Pons (tissue), 1 donor: ENCODE data around the gene HHAT.

Experiments
- DNase-seq: peaks from one replicate; pipeline ENCODE4 v3.0.0-alpha.2; 2016; ENCODE audit warnings: low spot score

HHAT gene

DNA sequence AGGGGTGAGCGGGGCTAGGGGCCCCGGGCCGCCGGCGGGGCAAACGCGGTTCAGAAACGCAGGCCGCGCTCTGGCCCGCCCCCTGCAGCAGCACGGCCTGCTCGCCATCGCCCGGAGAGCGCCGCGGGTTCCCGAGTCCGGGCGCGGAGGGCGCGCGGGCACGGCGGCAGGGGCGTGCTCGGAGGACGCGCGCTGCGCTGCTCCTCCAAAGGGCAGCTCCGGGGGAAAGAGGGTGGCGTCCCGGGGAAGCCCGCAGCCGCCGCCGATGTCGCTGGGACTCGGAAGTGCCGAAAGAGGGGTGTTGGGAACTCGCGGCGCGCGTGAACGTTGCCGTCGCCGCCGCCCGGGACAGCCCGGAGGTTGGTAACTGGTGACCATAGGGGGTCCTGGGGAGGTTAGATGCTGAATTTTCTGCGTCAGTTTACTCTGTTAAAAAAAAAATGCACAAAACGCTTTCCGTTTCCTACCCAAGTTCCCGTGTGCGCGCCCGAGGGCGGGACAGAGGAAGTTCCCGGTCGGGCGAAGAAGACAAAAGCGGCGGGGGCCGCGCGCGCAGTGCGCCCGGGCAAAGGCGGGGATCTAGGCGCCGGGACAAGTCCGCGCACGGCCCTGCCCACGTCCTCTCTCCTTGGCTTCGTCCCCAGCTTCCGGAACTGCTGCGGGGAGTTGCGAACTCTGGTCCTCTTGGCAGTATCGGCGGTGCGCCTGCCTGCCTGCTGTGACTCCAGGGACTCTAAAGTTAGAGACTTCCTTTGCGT is at the start of gene HHAT:
TSS of gene HHAT (plus strand) at position 157 of the 758 bp plus-strand sequence. CDS start 20,074 bp downstream, outside the sequence.
- DNase-seq = peak; percentile 68

DNA sequence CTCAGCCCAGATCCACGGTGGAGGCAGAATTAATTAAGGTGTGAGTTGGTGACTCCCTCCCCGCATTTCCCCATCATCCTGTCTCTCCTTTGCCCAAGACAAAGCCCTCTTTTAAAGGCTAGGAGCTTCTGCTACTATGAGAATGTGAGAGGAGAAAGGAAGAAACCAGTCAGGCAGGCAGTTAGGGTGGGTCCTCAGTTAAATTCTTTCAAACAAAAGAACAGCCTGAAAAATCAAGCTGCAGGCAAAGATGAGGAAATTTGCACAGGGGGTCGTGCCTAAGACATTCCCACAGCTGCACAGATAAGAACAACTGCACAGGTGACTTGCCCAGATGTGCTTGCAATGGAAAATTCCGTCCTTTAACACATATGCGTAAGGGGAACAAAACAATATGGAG is 48.5 kb upstream of the HHAT start:
- DNase-seq = no peak

DNA sequence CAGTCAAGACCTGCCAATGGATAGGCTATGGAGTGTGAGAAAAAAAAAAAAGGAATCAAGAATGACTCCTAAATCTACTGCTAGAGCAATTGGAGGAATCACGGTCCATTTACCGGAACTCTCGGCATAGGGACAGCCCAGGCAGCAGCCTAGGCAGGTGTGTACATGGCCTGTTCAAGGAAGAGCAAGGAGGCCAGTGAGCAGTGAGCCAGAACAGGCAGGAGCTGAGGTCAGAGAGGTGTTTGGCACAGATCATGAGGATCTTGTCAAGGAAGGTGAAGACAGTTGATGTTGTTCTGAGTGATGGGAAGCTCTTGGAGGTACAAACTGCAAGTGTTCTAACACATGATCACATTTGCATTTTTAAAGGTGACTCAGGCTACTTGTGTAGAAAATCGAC is 40.6 kb upstream of the HHAT start:
- no peak for DNase-seq

DNA sequence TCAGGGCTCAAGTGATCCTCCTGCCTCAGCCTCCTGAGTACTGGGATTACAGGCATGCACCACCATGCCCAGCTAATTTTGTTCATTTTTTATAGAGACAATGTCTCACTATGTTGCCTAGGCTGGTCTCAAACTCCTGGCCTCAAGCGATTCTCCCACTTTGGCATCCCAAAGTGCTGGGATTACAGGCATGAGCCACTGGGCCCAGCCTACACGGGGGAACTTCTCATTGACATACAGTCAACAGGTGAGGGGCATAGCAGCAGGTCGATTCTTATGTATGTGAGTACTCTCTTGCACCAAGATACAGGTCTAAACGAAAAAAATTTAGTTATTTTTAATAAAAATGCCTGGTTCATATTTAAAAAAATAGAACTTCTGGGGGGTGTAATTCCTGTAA is 39.5 kb upstream of the HHAT start:
- no peak for DNase-seq

DNA sequence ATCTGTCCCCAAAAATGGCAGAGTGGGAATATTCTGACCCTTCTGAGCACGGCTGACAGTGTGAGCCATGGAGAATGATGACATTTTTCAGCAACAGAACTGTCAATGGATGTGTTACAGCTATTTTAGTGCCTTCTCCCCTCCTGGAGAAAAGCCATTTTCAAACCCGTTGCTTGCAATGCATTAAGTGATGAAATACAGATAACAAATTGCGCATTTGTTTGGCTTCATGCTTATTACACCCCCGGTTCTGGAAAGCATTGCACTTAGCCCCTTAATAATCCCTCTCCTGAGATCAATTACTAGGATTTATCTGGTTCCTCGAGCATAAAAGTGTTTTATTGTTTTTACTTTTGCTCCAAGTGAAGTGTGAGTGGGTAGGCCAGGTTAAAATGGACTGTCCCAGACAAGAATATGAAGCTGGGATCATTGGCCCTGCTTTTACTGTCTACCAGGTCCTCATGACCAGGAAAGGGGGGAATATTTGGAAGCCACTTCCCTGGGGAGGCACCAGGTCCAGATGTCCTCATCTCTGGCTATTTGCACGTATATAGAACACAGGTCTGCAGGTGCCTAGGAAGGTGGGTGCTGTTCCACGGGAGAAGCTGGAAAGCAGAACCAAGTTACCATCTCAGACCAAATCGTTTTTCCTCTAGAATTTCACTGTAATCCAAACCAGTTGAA is 37.5 kb upstream of the HHAT start:
- DNase-seq = no peak

DNA sequence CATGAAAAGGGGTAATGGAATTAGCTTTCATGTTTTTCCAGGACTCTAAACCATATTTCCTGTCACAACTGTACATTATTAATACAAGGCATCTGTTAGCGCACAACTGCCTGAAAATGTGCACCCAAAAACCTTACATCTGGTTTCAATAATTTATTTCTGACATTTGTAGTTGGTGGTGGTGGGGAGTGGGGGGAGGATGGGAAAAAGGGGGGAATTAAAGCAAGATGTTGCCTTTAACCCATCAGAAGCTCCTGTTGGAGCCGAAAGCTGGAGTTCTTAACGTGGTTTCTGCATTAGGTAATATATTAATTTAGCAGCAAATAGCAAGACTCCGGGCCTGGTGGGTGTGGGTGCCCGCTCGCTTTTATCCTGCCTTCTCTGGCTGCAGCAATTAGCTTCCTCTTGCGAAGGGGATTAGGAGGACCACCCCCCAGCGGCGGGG is 36.9 kb upstream of the HHAT start:
- DNase-seq = no peak

DNA sequence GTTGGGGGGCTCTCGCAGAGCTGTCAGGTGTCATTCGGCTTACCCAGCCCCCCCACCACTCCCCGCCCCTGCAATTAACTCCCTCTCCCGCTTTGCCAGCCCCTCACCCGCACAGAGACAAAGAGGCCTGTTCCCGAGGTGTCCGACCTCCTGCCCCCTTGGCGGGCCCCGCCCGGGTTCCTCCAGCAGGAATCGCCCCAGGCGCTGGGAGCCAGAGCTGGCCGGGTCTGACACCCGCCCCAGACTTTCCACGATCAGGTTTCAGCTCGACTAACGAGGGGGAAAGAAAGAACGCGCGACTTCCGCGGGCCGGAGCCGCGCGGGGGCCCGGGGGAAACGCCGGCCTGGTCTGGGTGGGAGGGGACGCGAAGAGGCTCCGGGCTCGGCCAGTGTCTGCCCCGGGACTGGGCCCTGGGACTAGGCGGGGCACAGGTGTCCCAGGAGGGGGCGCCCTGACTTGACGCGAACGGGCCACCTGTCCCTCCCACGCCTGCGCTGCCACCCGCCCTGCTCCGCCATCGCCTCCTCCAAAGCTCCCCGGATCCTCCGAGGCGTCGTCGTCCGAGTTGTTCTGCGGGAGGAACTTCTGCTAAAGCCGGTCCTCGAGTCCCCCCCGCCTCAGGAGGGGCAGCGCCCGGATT is 36.4 kb upstream of the HHAT start:
- DNase-seq = no peak

DNA sequence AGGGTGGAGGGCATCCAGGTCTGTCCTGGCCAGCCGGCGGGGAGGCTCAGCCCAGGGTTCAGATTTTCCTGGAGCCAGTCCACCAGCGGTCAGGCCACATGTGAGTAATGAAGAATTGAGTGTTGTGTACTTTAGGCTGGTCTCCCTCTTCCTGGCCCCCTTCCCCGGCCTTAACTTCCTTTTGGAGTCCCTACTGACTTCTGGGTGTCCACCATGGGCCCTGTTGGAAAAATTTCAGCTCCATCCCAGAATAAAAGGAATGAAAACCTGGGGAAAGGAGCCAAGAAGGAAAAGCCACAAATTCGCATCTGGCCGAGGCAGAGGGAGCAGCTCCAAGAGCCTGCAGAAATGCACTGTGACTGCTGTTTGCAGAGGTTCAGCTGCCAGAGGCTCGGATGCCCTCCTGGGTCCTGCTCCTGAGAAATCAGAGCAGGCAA is 35.5 kb upstream of the HHAT start:
- DNase-seq = no peak

DNA sequence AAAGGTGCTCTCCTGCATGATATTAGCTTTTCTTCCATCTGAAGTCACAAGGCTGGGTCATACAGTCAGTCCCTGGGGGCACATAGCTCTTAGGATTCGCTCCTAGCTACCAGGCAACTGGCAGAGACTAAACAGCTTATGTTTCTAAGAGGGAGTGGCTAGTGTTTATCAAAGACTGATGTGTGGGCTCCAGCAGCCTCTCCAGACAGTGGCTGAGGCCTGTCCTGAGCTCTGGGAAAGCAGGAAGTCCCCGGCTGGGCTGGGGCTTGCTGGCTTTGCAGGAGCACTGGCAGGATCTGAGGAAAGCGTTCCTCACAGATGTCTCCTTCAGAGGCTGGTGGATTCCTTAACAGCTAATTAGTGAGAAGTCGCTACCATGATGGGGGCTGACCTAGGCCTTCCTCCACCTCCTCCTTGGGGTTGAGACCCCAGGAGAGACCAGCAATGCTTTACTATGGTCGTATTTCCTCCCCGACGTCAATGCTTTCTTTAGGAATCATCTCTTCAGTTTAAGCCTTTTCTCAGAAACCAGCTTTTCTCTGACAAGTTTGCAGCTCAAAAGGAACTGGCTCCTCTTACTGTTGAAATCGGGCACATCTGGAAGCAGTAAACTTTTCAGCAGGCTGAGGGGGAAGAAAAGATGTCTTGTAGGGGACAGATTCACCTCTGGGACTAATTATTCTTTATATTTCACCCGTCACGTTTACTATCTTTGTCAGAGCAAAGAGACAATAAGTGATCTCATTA is 33.5 kb upstream of the HHAT start:
- no peak for DNase-seq

DNA sequence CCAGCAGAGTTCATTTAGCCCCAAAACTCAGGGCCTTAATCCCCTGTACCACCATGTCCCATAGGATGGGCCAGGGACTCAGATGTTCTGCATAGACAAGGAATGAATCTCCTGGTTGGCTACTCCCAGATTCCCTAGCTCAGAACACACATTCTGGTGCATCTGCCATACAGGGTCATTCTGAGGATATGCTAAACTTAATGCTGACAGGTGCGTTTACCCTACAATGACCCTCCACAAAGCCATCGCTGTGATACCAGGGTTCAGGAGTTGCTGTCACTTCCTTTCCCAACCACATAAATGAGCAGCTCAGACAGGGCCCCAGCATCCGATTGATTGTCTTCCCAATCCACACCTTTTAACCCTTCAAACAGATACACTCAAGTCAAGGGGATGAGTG is 32.0 kb upstream of the HHAT start:
- DNase-seq = no peak

DNA sequence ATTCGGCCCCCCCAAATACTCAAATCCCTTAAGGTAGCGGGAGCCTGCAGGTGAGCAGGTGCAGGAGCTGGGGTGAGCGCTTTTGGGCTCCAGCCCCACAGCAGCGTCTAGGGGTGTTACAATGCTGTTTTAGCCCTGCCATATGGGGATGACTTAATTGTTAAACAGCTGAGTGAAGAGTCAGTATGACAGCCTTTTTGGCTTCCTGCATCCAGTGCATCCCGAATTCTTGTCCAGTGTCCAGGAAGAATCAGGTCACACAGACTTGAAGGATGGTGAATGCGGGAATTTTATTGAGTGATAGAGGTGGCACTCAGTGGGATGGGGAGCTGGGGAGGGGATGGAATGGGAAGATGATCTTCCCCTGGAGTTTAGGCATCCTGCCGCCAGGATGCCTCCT is 30.4 kb upstream of the HHAT start:
- DNase-seq = no peak

DNA sequence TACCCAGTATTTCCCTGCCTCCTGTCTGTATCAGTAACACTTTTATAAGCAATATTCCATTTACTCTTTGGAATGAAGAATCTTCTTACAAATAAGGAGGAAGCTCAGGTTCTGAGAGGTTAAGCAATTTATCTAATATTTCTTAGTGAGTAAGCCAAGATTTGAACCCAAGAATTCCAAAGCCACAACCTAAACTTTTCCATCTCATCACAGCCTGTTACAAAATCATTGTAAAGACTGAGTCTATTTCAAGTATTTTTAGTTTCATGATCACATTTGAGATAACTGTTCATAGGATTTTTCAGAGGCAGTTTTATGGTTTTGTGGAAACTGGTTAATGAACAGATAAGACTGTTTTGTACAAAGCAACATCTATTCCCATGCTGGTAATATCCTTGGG is 29.8 kb upstream of the HHAT start:
- DNase-seq = no peak

DNA sequence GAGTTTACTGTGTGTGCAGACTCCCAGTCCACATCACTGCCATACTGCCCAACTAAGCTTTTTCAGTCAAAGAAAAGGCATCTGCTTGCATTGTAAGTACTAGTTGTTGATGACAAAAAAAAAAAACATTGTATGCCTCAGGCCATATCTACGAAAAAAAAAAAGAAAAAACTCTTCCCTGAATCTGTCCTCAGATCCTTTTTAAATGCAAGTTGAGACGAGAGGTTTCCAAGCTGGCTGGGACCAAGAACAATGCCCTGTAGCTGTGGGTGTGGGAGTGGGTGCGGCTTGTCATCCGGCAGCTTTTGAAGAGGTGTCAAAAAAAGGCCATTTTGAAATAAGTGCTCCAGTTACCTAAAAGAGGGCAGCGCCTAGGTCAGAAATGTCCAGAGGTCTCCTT is 29.2 kb upstream of the HHAT start:
- DNase-seq = no peak

DNA sequence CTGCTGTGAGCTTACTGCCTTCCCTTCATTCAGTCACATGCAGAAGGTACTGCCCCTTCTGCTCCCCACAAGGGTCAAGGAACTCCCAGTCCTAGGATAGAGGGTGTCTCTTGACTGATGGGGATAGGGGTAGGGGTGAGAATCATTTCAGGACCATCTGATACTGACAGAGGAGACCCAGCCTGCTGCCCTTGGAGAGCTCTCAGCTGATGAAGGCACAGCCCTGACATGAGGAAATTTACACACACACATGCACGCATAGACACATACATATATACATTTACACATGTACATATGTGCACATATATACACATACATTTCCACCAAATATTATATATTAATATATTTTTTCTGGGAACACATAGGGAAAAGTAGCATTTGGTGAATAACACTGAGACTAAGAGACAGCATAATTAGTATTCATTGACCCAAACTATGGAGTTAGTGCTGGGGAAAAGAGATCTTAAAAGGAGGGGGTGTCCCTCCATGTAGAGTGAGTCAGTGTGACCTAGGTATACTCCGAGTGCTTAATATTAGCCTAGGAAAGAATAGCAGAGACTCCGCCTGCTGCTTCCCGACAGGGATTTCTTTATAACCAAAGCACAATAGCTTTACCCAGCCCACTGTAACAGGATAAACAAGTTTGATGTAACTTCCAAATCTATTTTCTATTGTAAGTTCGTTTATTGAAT is 27.6 kb upstream of the HHAT start:
- DNase-seq = no peak

DNA sequence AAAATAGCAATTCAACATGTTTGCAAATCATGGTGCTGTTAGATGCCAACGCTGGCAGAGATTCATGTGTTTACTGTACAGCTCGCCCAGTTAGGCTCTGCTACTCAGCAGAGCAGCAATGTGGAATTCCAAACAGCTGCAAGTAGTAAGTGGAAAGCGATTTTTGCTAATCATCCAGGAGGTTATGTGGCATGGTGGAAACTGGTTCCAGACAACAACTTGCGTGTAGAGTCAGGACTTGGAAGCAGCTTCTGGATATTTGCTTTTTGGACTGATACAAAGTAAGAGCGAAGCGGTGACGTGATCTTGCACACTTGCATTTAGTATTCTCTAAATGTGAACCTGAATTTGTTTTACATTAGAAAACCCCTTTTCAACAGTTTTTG is 27.1 kb upstream of the HHAT start:
- no peak for DNase-seq

DNA sequence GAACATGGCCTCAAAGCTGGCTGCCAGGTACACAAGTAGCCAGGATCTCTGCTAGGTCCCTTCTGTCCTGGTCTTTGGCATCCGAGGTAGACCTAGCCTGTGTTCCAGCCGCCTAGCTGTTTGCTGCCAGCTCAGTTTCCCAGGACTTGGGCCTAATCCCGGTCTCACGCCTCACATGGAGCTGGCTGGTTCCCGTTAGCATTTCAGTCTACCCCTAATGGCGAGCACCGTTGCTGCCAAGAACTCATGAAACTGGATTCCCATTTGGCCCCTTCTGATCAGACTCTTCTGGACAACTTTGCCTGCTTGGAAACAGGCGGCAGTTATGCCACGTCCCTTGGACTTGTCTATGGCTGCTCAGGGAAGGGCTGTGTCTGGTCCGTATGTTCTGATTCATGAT is 26.2 kb upstream of the HHAT start:
- peak; percentile 13 for DNase-seq

DNA sequence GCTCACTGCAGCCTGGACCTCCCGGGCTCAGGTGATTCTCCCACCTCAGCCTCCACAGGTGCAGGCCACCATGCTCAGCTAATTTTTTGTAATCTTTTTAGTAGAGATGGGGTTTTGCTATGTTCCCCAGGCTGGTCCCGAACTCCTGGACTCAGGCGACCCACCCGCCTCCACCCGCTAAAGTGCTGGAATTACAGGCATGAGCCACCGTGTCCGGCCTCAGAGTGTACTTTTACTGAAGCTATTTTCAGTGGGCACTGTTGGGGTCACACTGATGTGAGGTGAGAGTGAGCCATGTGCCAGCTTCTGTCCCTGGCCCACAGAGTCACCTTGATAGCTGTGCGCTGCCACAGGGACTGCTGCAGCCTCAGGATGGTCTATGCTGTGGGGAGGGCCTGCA is 25.3 kb upstream of the HHAT start:
- DNase-seq = no peak

DNA sequence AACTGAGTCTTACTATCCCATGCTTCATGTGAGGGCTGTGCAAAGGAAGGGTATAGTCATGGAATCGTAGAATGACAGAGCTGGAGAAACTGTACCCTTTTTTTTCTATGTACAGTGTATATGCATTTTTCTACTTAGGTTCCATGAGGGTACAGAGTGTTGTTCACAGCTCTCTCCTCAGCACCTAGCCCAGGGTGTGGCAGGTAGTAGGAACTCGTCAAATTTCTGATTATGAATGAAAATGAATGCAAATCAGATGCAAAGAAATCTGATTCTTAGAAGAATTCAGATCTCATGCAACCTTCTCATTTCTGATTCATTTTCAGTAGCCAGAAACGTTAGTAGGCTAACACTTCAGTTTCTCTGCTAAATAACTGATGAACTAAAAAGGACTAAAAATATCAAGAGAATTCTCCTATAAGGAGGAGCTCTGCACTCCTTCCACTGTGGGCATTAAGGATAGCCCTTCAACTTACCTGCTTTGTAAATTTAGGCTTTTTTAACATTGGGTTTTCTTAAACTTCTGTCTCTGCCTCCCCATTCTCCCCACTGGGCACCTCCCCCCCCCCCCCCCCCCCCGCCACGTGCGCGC is 18.0 kb upstream of the HHAT start:
- no peak for DNase-seq

DNA sequence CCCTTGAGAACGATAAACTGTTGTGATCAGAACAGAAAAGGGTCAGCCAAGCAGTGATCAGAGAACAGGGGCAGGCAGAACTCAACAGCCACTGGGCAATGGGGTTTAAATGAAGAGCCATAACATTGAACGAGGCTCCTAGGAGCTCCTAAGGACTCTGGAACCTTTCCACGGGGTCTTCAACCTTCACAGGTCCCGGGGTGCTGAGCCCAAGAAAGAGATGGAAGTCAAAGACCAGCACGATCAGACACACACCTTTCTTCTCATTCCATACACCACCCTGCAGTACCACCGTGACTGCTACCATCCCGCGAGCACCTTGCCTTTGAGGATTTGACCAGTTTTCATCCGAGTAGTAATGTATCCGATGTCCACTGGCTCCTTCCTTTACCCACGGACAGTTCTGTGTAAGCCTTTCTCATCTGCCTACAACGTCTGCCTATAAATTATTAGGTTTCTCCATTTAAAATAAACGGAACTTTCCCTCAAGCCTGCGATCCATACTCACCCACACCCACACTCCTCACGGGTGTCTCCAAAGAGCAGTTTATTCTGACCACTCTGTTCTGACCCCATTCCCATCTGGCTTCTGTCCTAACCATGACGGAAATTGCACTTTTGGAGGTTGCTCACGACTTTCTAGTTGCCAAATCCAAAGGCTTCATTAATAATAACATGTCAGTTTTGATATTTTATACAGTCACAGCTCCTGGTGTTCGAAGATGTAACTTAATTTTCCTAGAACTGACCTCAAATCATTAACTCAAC is 16.8 kb upstream of the HHAT start:
- no peak for DNase-seq

DNA sequence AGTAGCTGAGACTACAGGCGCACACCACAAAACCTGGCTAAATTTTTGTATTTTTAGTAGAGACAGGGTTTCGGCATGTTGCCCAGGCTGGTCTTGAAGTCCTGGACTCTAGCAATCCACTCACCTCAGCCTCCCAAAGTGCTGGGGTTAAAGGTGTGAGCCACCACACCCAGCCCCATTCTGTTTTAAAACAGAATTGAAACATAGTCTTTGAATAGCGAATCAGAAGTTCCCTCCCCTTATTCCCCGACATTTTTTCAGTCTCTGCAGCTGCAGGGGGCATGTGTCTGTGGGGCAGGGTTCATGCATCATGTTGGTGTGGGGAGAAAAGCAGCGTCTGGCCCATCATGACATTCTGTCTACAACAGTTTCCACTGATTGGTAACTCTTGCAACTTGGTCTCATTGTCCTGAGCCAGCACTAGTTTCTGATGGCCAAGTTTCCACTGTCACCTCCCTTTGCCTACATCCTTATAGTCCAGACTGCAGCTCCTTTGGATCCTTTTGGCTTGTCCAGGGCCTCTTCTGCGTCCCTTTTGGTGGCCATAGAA is 15.6 kb upstream of the HHAT start:
- DNase-seq = no peak
